GM21717 (cell line): Measurements from ENCODE around the gene SLC6A3.
A peak's percentile ranks its signal among the peaks of the same experiment; 100 is the strongest.

ENCODE experiments used
- ATAC-seq: cut with Tn5 transposase; IDR thresholded peaks from one replicate; pipeline ENCODE4 v1.9.1; 2021; ENCODE audit warnings: mild to moderate bottlenecking, moderate library complexity; ENCODE audit not compliant: unreplicated experiment

Gene SLC6A3

GRCh38 chr5:1356873-1357787 is 88.1 kb downstream of the SLC6A3 start:
- no peak for ATAC-seq

DNA sequence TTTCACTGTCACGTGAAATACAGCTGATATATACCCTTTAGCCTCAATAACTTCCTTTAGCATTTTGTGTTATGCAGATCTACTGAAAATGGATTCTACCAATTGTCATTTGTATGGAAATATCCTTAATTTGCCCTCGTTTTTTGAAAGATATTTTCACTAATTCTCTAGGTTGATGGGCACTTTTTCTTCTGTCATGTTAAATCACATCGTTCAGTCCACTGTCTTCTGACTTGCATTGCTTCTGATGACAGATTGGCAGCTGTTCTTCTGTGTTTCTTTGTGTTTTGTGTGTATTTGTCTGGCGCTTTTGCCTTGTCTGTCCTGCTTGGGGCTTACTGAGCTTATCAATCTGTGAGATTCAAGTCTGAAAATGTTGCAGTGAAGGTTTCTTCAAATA is 90.7 kb downstream of the SLC6A3 start:
- ATAC-seq = no peak

DNA sequence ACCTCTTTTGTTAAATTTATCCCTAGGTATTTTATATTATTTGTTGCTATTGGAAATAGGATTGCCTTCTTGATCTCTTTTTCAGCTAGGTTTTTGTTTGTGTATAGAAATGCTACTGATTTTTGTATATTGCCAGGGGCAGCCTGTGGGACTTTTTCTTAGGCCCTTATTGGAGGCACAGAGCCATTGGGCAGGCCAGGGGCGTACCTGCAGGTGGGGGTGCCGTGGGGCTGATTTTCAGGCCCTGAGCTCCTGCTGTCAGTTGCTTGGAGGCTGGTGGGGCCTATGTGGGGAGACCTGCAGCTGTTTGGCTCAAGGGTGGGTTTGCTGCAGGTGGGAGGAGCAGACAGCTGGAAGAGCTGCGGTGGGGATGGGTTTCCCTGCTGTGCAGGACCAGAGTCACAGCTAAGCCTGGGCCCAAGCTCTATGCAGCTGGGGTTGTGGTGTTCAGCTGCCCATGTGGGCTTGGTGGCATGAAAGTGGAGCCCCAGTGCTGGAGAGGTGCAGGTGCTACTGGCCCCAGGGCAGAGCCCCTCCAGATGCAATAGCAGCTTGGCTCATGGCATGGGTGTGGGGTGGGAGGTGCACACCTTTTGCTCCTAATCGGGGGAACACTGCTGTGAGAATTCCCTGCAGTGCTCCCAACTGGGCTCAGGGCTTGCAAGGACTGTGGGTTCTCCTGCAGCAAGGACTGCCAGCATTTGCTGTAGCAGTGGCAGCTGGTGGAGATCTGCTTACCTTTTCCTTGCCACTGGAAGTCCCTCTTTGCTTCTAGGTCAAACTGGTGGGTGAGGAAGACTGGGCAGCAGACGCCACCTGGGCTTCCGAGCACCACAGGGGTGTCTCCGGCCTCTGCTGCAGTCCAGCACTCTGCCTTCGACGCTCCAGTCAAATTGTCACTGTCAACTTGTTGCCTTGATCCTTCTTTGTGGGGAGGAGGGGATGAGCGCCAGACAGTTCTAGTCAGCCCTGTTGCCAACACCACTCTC is 92.7 kb downstream of the SLC6A3 start:
- ATAC-seq = no peak

DNA sequence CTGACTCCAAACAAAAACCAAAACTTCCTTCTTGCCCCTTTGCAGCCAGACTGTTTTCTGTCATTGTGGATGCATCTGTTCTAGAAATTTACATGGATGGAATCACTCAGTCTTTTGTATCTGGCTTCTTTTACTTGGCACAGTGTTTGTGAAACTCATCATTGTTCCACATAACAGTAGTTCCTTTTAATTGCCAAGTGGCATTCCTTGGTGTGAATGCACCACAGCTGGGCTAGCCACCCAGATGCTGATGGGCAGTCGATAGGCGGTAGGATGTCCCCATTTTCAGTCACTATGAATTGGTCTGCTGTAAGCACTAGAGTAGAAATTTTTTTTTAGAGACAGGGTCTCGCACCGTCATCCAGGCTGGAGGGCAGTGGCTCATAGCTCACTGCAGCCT is 94.1 kb downstream of the SLC6A3 start:
- ATAC-seq = no peak

- no peak for ATAC-seq
These were observed 96.0 kb downstream of the SLC6A3 start for GRCh38 chr5:1349246-1349645.

GRCh38 chr5:1348986-1349245 is 96.3 kb downstream of the SLC6A3 start:
- ATAC-seq = no peak

DNA sequence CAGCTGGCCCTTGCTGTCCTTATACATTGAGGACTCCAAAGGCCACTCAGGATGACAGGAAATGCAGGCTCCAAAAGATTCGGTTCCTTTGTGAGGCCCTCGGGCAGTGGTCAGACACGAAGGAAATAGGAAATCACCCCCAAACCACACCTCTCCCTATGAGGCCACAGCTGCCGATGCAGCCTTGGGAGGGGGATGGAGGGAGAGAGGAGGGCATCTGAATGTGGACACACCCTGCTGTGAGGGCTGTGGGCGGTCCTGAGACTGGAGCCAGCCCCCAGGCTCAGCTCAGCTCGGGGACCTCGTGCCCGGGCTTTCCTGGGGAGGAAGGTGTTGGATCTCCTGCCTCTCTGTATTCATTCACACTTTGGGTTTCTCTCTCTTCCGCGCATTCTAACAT is 97.7 kb downstream of the SLC6A3 start:
- ATAC-seq = no peak

GRCh38 chr5:1346627-1347440 is 98.4 kb downstream of the SLC6A3 start:
- ATAC-seq = no peak

GRCh38 chr5:1345876-1346626 is 99.2 kb downstream of the SLC6A3 start:
- no peak for ATAC-seq

DNA sequence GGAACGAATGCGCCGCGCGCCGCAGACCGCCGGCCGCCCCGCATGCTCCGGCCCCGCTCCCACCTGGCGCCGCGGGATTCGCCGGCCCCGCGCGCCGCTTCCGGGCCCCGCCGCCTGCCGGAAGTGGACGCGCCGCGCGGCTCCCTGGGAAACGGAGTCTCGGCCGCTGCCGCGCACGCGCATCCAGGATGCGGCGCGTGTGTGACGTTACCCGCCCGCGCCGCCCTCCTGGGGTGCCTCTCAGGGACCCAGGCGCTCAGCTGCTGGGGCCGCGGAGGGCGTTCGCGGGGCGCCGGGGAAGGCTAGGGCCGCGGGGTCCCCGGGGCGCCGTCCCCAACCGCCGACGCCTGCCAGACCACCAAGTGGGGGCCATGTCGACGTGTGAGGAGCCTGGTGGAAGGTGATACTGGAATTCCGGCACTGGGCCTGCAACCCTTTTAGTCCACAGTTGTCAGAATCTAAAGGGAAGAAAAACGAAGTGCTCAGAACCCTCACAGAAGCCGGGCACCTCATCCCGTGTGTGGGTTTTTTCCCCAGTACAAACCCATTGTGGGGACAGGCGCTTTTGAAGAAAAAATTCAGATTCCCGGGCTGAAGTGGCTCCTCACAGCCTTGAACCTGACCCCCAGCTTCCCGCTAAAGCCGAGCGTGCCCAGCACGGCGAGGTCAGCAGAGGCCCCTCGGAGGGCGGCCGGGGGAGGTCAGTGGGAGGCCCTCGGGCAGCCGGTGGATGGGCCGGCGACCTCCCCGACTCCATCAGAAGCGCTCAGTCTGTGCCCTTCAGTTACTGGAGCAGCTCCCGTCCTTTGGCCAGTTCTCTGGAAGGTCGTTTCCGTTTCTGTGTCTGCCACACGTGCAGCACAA is 100.0 kb downstream of the SLC6A3 start, which contains the start of gene CLPTM1L:
TSS of gene CLPTM1L (minus strand) at position 125 of the 864 bp plus-strand sequence. CDS start 258 bp downstream, outside the sequence.
- peak; percentile 65 for ATAC-seq

DNA sequence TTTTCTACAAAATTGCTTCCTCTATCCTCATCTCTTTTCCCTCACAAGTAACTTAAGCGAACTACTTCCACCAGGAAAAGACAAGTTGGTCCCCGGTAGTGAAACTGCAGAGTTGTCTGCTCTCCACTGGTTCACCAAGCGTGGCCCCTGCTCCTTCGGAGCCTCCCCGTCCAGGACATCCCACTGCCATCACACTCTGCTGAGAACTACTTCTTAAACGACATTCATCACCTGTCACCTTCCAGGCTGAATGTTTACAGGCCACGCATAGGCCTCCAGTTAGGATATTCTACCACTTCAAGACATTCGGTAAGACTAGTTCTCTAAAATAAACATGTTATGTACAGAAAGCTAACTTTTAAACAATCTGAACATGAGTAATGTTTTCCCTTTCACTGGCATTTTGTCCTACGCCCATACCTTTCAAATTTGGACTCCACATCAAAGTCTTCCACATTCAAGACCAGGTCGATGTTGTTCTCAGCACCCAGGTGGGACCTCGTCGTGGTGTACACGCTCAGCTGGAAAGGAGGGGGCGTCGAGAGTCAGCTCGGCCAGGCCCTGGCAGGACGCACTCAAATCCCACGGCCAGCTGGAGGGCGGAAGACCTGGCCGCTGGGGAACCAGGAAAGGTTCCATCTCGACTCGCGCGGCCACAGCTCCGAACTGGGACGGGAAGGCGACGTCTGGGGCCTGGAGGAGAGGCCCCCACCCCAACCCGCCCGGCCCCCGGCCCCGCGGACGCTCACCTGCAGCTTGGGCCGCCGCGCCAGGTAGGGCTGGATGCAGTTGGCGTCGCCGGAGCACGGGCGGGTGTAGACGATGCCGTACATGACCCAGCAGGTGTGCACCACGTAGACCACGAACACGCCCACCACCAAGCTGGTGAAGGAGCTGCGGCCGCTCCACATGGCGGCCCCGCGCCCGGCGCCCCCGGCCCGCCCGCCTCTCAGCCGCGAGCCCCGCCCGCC is 101.0 kb downstream of the SLC6A3 start:
- ATAC-seq = peak; percentile 14

GRCh38 chr5:1343315-1343751 is 101.9 kb downstream of the SLC6A3 start:
- no peak for ATAC-seq
